ENCODE results near the gene NME1.
A peak's percentile ranks its signal among the peaks of the same experiment; 100 is the strongest.

NME1 gene

DNA sequence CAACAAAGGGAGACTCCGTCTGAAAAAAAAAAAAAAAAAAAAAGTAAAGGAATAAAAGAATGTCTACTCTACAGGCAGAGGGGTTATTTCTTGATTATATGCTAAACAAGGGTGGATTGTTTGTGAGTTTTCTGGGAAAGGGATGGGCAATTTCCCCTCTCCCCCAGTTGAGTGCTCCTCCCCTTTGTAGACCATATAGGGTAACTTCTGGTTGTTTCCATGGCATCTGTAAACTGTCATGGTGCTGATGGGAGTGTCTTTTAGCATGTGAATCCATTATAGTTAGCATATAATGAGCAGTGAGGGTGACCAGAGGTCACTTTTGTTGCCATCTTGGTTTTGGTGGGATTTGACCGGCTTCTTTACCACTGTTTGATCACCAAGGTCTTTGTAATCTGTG, 4.2 kb upstream of the NME1 start:
- Histone ChIP-seq H3K27me3 (ENCODE audit: insufficient read depth, low read length) (no peaks in the 10 kb centered on the region), H3K4me3 (ENCODE audit: low read depth, low read length) (no peak overlapping the region), H2AFZ (ENCODE audit: low read length, unreplicated experiment) (no peak overlapping the region), H3K4me1 (ENCODE audit: control insufficient read depth, insufficient read depth, low read length, unreplicated experiment) (peaks cover 20% of the 10 kb centered on the region), H3K27ac (ENCODE audit: low read depth, low read length) (no peak overlapping the region), H3K36me3 (ENCODE audit: insufficient read depth, low read length) (no peaks in the 10 kb centered on the region), H3K79me2 (ENCODE audit: control insufficient read depth, insufficient read depth, low read length, unreplicated experiment) (peaks cover 8% of the 10 kb centered on the region)

DNA sequence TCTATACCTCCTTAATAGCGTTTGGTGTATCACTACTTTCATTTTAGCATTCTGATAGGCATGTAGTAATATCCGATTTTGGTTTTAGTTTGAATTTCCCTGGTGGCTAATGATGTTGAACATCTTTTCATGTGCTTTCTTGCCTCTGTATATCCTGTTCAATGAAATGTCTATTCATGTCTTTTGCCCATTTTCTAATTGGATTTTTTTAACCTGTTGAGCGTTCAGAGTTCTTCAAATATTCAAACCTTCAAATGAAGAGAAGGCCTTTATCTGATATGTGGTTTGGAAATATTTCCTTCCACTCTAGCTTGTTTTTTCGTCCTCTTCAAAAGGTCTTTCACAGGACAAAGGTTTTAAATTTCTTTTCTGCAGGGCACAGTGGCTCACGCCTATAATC, 2.4 kb upstream of the NME1 start:
- no peaks in the 10 kb centered on the region for H3K27me3 ChIP-seq (ENCODE audit: insufficient read depth, low read length)
- H3K79me2 ChIP-seq (ENCODE audit: control insufficient read depth, insufficient read depth, low read length, unreplicated experiment): peaks cover 25% of the 10 kb centered on the region
- H3K4me1 ChIP-seq (ENCODE audit: control insufficient read depth, insufficient read depth, low read length, unreplicated experiment): peaks cover 28% of the 10 kb centered on the region
- H3K4me3 ChIP-seq (ENCODE audit: low read depth, low read length): no peak overlapping the region
- H3K36me3 ChIP-seq (ENCODE audit: insufficient read depth, low read length): peaks cover 4% of the 10 kb centered on the region; the same call in 1 of the 2 replicates
- no peak overlapping the region for H2AFZ ChIP-seq (ENCODE audit: low read length, unreplicated experiment)
- H3K27ac ChIP-seq (ENCODE audit: low read depth, low read length): no peak overlapping the region

DNA sequence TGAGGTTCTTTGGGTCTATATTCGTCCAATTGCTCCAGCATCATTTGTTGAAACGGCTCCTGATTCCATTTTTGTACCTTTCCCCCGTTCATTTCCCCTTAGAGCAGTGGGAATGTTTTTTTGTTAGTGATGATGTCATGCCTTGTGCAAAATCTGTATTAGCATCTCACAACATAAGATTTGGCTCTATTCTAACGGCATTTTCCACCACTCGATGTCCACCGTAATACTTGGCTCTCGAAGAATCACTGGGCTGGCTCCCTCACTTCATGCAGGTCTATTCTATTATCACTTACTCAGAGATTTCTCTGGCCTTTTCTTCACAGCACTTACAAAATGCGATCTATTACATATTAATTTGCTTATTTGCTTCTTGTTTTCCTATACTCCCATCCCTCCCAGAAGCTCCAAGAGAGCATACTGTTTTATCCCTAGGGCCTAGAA, 571 bp upstream of the NME1 start:
- Histone ChIP-seq H2AFZ (ENCODE audit: low read length, unreplicated experiment) (peak overlapping the region; percentile 93), H3K79me2 (ENCODE audit: control insufficient read depth, insufficient read depth, low read length, unreplicated experiment) (peaks cover 40% of the 10 kb centered on the region), H3K4me1 (ENCODE audit: control insufficient read depth, insufficient read depth, low read length, unreplicated experiment) (peaks cover 15% of the 10 kb centered on the region), H3K27me3 (ENCODE audit: insufficient read depth, low read length) (no peaks in the 10 kb centered on the region), H3K4me3 (ENCODE audit: low read depth, low read length) (peak overlapping the region; percentile 82), H3K36me3 (ENCODE audit: insufficient read depth, low read length) (peaks cover 12% of the 10 kb centered on the region), H3K27ac (ENCODE audit: low read depth, low read length) (peak overlapping the region; percentile 60)

GRCh38 chr17:51154176-51154575, 817 bp downstream of the NME1 start:
- no peaks in the 10 kb centered on the region for H3K27me3 ChIP-seq (ENCODE audit: insufficient read depth, low read length)
- peaks cover 50% of the 10 kb centered on the region for H3K79me2 ChIP-seq (ENCODE audit: control insufficient read depth, insufficient read depth, low read length, unreplicated experiment)
- H3K27ac ChIP-seq (ENCODE audit: low read depth, low read length): peak overlapping the region; percentile 44
- peaks cover 15% of the 10 kb centered on the region for H3K4me1 ChIP-seq (ENCODE audit: control insufficient read depth, insufficient read depth, low read length, unreplicated experiment)
- peak overlapping the region; percentile 82 for H3K4me3 ChIP-seq (ENCODE audit: low read depth, low read length)
- peaks cover 17% of the 10 kb centered on the region for H3K36me3 ChIP-seq (ENCODE audit: insufficient read depth, low read length)
- peak overlapping the region; percentile 49 for H2AFZ ChIP-seq (ENCODE audit: low read length, unreplicated experiment)

DNA sequence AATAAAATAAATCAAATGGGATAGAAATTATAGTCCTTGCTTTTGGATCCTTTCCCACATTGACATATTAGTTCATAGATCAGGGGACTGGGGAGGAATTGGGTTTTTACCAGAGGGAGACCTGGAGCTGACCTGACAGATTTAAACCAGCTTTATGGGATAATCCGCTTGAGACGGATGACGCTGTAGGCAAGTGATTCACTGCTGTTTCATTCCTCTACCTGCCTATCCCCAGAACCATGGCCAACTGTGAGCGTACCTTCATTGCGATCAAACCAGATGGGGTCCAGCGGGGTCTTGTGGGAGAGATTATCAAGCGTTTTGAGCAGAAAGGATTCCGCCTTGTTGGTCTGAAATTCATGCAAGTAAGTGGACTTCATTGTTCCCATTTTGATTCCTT, 2.1 kb downstream of the NME1 start:
- Histone ChIP-seq H3K4me1 (ENCODE audit: control insufficient read depth, insufficient read depth, low read length, unreplicated experiment) (peaks cover 15% of the 10 kb centered on the region), H3K27ac (ENCODE audit: low read depth, low read length) (no peak overlapping the region), H3K4me3 (ENCODE audit: low read depth, low read length) (peak overlapping the region; percentile 82; the same call in 1 of the 2 replicates), H2AFZ (ENCODE audit: low read length, unreplicated experiment) (no peak overlapping the region), H3K79me2 (ENCODE audit: control insufficient read depth, insufficient read depth, low read length, unreplicated experiment) (peaks cover 51% of the 10 kb centered on the region), H3K27me3 (ENCODE audit: insufficient read depth, low read length) (no peaks in the 10 kb centered on the region), H3K36me3 (ENCODE audit: insufficient read depth, low read length) (peaks cover 17% of the 10 kb centered on the region)

- Histone ChIP-seq H3K4me3 (ENCODE audit: low read depth, low read length) (no peak overlapping the region), H3K27me3 (ENCODE audit: insufficient read depth, low read length) (no peaks in the 10 kb centered on the region), H3K36me3 (ENCODE audit: insufficient read depth, low read length) (peaks cover 27% of the 10 kb centered on the region), H3K79me2 (ENCODE audit: control insufficient read depth, insufficient read depth, low read length, unreplicated experiment) (peaks cover 39% of the 10 kb centered on the region), H2AFZ (ENCODE audit: low read length, unreplicated experiment) (no peak overlapping the region), H3K27ac (ENCODE audit: low read depth, low read length) (no peak overlapping the region), H3K4me1 (ENCODE audit: control insufficient read depth, insufficient read depth, low read length, unreplicated experiment) (peaks cover 7% of the 10 kb centered on the region)
Observed at GRCh38 chr17:51159604-51160003, 6.2 kb downstream of the NME1 start.

DNA sequence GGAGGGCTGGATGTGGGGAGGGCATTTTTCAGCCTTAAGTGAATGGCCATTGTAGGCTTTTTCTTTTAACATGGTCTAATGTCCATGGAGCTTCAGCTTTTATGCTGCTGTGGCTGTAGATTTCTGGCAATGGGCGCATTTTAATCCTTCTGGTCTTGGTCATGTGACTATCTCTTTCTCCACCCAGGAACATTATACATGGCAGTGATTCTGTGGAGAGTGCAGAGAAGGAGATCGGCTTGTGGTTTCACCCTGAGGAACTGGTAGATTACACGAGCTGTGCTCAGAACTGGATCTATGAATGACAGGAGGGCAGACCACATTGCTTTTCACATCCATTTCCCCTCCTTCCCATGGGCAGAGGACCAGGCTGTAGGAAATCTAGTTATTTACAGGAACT, 8.2 kb downstream of the NME1 start:
- no peak overlapping the region for H2AFZ ChIP-seq (ENCODE audit: low read length, unreplicated experiment)
- no peaks in the 10 kb centered on the region for H3K27me3 ChIP-seq (ENCODE audit: insufficient read depth, low read length)
- H3K4me3 ChIP-seq (ENCODE audit: low read depth, low read length): no peak overlapping the region
- peaks cover 23% of the 10 kb centered on the region for H3K79me2 ChIP-seq (ENCODE audit: control insufficient read depth, insufficient read depth, low read length, unreplicated experiment)
- H3K4me1 ChIP-seq (ENCODE audit: control insufficient read depth, insufficient read depth, low read length, unreplicated experiment): peaks cover 8% of the 10 kb centered on the region
- H3K27ac ChIP-seq (ENCODE audit: low read depth, low read length): no peak overlapping the region
- H3K36me3 ChIP-seq (ENCODE audit: insufficient read depth, low read length): peaks cover 21% of the 10 kb centered on the region

DNA sequence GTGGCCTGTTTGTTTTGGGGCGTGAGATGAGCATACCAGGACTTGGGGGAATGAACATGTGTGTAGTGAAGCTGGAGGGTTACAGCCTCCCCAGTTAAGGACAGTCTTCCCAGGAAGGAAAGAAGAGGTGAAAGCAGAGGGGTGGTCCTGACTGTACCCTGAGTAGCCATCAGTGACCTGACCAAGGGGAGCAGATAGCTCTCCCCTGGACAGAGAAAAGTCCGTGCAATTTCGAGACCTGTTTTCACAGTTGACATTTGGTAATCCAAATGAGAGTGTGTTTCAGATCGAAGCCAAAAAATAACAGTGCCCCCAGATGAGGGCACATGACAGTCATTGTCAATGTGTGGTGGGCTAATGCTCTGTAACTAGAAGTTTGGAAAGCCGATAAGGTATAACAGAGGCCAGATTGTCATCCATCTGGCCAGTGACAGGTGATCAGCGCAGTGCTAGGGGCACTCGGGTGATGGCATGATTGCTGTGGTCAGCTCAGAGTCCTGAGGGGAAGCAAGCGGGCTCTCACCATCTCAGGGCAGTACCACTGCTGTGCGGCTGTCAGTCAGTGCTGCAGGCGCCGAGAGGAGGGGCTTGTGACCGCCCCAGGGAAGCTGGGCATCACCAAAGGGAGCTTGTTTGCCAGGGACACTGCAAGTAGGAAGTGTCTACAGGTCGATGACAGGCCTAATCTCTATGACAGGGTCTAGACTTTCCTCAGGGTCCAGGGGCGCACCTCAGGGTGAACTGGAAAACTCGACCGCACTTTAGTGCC, 11.7 kb downstream of the NME1 start:
- peaks cover 22% of the 10 kb centered on the region for H3K4me1 ChIP-seq (ENCODE audit: control insufficient read depth, insufficient read depth, low read length, unreplicated experiment)
- H2AFZ ChIP-seq (ENCODE audit: low read length, unreplicated experiment): no peak overlapping the region
- peaks cover 26% of the 10 kb centered on the region for H3K79me2 ChIP-seq (ENCODE audit: control insufficient read depth, insufficient read depth, low read length, unreplicated experiment)
- H3K36me3 ChIP-seq (ENCODE audit: insufficient read depth, low read length): peaks cover 19% of the 10 kb centered on the region
- H3K4me3 ChIP-seq (ENCODE audit: low read depth, low read length): peak overlapping the region; percentile 89
- H3K27me3 ChIP-seq (ENCODE audit: insufficient read depth, low read length): no peaks in the 10 kb centered on the region
- H3K27ac ChIP-seq (ENCODE audit: low read depth, low read length): no peak overlapping the region

DNA sequence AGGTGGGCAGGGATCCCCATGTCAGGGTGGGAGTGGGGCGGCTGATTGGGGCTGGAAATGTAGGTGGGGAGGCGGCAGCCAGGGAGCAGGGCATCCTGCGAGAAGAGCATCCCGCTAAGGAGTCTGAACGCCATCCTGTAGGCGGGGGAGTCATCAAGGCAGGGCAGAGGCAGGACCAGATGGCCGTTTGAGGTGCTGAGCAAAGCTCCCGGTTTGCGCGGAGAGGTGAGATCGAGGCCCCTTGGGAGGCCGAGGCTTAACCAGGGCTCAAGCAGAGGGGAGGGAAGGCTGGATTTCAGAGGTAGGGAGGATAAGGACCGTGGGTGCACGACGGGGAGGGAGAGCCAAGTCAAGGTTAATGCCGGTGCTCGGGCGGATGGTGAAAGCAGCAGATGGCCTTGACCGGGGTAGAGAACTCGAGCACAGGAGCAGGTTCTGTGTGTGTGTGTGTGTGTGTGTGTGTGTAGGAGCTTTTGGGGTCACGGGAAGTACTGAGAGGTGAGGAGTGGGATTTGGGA, 12.4 kb downstream of the NME1 start:
- Histone ChIP-seq H2AFZ (ENCODE audit: low read length, unreplicated experiment) (peak overlapping the region; percentile 8), H3K79me2 (ENCODE audit: control insufficient read depth, insufficient read depth, low read length, unreplicated experiment) (peaks cover 26% of the 10 kb centered on the region), H3K27me3 (ENCODE audit: insufficient read depth, low read length) (no peaks in the 10 kb centered on the region), H3K36me3 (ENCODE audit: insufficient read depth, low read length) (peaks cover 21% of the 10 kb centered on the region), H3K27ac (ENCODE audit: low read depth, low read length) (peak overlapping the region; percentile 29; the same call in 1 of the 2 replicates), H3K4me3 (ENCODE audit: low read depth, low read length) (peak overlapping the region; percentile 89), H3K4me1 (ENCODE audit: control insufficient read depth, insufficient read depth, low read length, unreplicated experiment) (peaks cover 22% of the 10 kb centered on the region)

- H2AFZ ChIP-seq (ENCODE audit: low read length, unreplicated experiment): peak within 1 kb of the TSS; percentile 8
- H3K36me3 ChIP-seq (ENCODE audit: insufficient read depth, low read length): peaks cover 21% of the 10 kb centered on the region
- no peaks in the 10 kb centered on the region for H3K27me3 ChIP-seq (ENCODE audit: insufficient read depth, low read length)
- peaks cover 26% of the 10 kb centered on the region for H3K79me2 ChIP-seq (ENCODE audit: control insufficient read depth, insufficient read depth, low read length, unreplicated experiment)
- H3K27ac ChIP-seq (ENCODE audit: low read depth, low read length): peak within 1 kb of the TSS; percentile 80
- H3K4me3 ChIP-seq (ENCODE audit: low read depth, low read length): peak within 1 kb of the TSS; percentile 89
- peaks cover 22% of the 10 kb centered on the region for H3K4me1 ChIP-seq (ENCODE audit: control insufficient read depth, insufficient read depth, low read length, unreplicated experiment)
Observed at GRCh38 chr17:51166198-51166986, 13.0 kb downstream of the NME1 start, which contains the start of gene NME2. Gene NME2, plus strand, starts transcription at chr17:51166411. Its CDS starts 420 bp downstream, at chr17:51166831.
